Islet precursor cell (in vitro differentiated cells): ENCODE measurements around the gene CCDC148.

Experiments
- DNase-seq: peaks from one replicate; pipeline ENCODE4 v3.0.0-alpha.2; 2018

The CCDC148 gene

GRCh38 chr2:158143703-158144360, 312.7 kb downstream of the CCDC148 start:
- no peak for DNase-seq

GRCh38 chr2:158142568-158143332, 313.8 kb downstream of the CCDC148 start:
- no peak for DNase-seq

- no peak for DNase-seq
These were observed 314.4 kb downstream of the CCDC148 start for GRCh38 chr2:158142165-158142564.

DNA sequence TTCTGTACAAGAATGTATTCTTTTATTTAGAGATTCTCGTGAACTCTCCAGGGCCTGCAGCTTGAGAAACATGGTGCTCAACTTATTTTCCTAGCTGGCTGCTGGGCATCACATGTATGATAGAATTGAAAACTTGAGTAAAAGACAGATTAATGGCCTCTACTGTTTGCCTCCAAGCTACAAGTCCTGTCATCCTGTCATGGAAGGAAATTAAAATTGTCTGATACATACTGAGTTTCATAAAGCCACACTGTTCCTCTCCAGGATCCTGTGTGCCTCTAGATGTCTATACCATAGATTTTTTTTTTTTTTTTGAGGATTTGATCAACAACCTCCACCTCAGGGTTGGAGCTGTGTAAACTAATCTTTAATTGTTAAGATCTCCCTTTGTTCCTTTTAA, 316.4 kb downstream of the CCDC148 start:
- no peak for DNase-seq

DNA sequence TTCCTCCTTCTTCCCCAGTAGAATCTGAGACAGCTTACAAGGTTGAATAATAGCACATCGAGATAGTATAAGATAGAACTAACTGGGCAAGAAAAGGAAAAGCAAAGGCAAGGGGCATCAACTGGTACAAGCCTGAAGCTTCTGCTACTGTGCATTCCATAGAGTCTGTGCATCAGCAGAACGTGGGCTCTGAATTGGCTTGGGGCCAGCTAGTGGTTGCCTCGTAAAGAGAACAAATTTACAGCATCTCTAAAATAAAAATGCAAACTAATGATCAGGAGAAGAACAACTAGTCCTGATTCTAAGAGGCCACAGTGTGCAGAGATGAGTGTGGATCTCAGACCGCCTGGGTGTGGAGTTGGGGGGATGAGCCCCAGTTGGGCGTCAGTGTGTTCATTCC, 318.3 kb downstream of the CCDC148 start:
- no peak for DNase-seq

DNA sequence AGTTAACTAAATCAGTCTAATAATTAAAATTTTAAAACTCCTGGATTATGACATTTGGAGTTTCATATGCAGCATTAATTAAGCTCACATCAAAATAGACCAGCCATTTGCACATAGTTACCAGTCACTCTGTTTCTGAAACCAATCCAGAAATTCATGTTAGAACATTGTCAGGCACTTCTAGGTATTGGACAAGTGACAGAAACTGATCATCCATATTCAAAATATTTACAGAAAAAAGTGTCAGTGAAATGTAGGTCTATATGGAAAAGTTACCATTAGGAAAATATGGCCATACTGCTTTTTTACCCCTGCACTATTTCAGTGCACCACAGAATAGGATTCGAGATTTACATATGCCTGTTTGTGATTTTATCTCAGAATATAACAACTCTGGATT, 321.5 kb downstream of the CCDC148 start:
- DNase-seq: no peak

- no peak for DNase-seq
These were observed 321.9 kb downstream of the CCDC148 start for GRCh38 chr2:158134655-158135054.

DNA sequence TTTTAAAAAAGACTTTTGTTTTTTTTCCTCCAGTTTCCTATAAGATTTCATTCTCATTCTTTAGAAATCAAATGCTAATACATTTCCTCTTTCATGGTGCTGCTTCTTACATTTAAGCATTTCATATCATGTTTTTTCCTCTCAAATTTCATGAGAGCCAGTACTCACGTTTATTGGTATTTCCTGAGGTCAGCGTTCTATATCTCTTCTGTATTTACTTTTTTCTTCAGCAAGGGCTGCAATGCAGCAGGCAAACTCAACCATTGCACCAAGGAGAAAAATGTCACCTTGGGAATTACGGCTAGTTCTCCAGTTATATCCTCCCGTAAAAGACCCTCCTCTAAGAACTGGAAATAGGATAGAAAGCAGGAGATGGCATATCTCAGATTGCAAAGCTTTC, 322.5 kb downstream of the CCDC148 start:
- DNase-seq: no peak

DNA sequence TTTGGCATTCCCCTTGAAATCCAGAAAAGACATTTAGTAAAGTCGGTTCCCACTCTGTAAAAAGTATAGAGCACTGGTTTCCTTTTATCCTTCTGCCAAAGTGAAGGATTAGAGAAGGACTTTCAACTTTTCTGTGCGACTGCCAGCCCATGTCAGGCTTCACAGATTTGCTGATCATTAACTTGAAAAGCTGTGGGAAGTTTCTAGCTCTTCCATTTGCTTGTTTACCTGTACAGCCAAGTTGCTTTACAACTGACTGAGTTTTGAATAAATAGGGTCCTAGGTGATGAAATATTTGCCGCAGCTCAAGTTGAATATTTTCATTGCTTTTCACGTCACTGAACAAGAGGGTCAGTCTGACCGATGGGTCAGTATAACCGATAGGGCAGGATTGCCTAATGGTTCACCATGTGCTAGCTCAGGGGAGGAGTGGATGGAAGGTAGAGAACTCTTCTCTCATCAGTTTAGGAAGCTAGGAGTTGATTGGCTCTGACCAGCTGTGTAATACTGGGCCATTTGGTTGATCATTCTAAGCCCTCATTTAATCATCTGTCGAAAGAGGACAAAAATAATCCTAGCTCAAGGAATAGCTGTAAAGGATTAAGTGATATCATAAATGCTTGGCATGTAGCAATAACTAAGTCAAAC, 324.5 kb downstream of the CCDC148 start:
- no peak for DNase-seq

GRCh38 chr2:158131483-158131912, 325.1 kb downstream of the CCDC148 start:
- DNase-seq: no peak

DNA sequence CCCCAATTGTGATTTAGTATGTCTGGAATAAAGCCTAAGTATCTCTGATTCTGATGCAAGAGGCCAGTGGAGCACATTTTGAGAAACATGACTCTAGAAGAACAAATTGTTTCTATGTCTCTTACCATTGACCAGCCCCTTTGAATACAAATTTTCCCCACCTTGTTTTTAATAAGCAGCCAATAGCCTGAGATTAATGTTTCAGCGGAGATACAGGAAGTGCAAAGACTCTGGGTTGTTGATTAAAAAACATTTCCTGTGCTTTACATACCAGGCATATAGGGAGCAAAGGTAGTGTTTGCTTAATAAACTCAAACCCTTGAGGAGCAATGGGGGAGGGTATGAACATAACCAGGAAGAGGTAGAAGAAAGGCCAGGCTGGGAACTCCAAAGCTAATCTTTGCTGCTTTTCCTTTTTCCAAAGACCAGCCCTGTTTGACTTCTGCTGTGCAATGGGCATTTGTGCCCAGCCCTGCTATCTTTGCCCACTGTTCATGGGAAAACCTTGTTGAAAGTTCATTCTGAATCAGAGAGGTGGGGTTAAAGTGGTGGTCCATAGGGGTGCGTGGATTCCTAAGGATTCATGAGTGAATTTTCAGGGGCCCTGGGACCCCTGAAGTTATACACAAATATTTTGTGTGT, 325.6 kb downstream of the CCDC148 start:
- no peak for DNase-seq

DNA sequence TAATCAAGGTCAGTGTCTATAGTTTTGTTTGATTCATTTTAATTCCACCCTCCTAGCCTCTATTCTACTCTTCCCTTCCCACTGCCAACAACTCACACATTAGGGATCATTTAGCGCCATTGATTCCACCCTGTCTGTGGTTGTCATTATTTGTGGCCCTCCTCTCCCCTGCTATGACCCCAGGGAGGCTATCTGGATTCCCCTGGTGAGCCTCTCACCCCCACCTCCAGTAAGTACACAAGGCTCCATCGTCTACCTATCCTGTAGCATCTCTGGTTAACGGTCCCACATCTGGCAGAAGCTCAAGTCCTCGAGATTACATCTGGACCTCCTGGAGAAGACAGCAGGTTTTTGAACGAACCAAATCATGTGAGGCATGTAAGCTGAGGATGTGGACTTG, 327.5 kb downstream of the CCDC148 start:
- DNase-seq: no peak

DNA sequence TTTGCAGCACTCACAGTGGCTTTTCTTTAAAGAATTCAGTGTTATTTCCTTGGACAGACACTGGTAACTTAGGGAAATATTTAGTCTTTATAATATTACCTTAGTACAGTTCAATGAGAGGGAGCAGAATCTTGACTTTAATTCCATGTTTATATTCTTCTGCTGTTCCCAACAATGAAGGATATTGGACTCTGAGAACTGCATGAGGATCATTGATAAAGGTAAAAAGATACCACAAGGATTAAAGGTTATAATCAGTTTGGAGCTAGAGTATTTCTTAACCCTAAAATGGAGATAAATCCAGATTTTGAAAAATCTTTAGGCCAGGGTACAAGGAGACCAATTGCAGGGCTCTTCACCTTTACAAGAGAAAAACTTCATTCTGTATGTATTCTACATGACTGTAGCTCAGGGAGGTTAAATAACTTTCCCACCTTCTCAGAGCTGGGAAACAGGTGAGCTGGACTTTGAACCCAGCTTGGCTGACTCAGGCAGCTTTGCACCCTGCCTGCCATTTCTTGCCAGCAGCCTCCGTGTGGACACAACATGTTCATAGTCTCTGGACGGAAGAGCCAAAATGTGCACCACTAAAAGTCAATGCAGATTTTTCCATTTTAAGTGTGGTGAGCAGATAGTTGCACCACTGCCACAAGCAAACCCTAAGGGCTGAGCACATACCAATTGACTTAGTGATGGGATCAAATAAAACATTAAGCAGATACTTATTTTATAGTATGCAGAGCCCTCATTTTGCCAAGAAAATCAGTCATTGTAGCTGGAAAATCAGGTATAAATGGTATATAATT, 328.2 kb downstream of the CCDC148 start:
- DNase-seq: no peak

- DNase-seq: no peak
These were observed 329.2 kb downstream of the CCDC148 start for GRCh38 chr2:158127380-158127804.

DNA sequence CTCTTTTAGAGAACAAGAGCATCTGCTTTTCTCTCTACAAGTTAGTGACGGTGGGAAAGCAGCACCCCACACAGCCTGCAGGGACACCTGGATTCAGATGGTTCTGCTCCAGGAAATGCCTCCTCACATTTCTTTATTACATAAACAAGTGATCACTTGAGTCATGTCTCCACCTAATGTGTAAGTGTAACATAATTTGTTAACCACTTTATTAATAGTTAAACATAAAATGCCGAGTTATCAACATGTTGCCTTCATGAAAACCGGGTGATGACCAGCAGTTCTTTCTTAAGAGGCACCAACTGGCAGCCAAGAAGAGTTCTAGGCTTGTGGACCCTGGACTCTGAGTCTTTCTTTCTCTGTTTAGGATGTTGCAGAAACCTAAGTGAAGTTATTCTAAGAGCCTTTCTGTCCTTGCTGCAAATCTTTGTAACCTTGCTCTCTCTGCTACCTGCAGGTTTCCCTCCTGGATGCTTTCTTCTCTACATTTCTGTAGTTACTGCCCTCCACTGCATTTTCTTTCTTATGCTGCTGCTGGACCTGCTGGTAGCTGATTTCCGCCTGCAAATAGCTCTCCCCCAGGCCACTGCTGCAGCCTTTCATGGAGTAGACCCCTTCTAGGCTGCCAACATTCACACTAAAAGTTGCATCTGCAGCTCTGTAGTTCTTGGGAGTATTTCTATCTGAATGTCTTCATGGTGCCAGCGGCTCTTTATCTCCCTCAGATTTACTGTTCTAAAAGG, 330.6 kb downstream of the CCDC148 start:
- no peak for DNase-seq

DNA sequence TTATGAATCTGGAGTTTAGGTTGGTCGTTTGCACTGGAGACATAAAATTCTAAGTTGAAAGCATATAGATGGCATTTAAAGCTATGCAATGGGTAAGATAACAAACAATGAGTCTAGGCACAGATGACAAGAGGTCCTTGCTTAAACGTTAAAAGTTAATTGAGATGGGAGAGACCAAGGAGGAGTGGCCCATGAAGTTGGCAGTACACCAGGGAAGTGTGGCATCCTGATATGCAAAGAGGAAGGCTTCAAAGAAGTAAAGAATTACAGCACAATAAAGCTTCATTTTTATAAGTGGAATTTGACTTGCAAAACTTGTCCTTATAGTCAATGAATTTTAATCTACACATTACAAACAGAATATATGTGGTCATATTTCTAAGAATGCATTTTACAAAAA, 331.7 kb downstream of the CCDC148 start:
- DNase-seq: no peak
